H1 (cell line): ENCODE measurements around the gene ZFYVE19. TPM values are rescaled to one million over a fixed set of nuclear protein-coding genes. Genes with fewer than 3 reads are reported as not detected.

Experiments used
- CTCF ChIA-PET: fragments of 300-600 bp; sonication (Branson Sonifier 250); formaldehyde crosslinking; loops from one replicate; lab custom pipeline; 2021; ENCODE audit not compliant: partially characterized antibody; lab: Charles Lee
- POLR2A ChIA-PET: fragments of 300-600 bp; sonication (Branson Sonifier 250); formaldehyde crosslinking; loops from one replicate; lab custom pipeline; 2021; ENCODE audit warnings: inconsistent platforms; ENCODE audit not compliant: partially characterized antibody; lab: Charles Lee
- DNase-seq, 2 experiments: peaks; one replicate each; pipeline versions ENCODE4 v3.0.0 to v3.0.0-alpha.2; 2010 to 2022; ENCODE audit warnings: low spot score in 2 of 2, low read depth in 1 of 2, mixed read lengths in 1 of 2
- FAIRE-seq: peaks from 2 replicates; lab custom pipeline; 2011; peaks lifted over from hg19 to GRCh38; lab: Jason Lieb, UNC
- H2AFZ ChIP-seq: 2 replicates; pipeline ENCODE4 v1.8.1; 2012; ENCODE audit warnings: low read length, inconsistent platforms
- H2AK5ac ChIP-seq: 2 replicates; pipeline ENCODE4 v1.6.1; 2013; ENCODE audit warnings: low read depth, low read length
- H2BK120ac ChIP-seq: replicated peaks from 2 replicates; pipeline ENCODE3; 2013; ENCODE audit warnings: low read depth, low read length, inconsistent platforms
- H2BK12ac ChIP-seq: 2 replicates; pipeline ENCODE4 v1.6.1; 2013; ENCODE audit warnings: low read depth, low read length
- H2BK15ac ChIP-seq: 2 replicates; pipeline ENCODE4 v1.6.1; 2013; ENCODE audit warnings: low read length
- H2BK20ac ChIP-seq: 2 replicates; pipeline ENCODE4 v1.6.1; 2013; ENCODE audit warnings: low read length
- H2BK5ac ChIP-seq: 2 replicates; pipeline ENCODE4 v1.6.1; 2013; ENCODE audit warnings: low read depth, low read length
- H3K14ac ChIP-seq: 2 replicates; pipeline ENCODE4 v1.6.1; 2013; ENCODE audit warnings: inconsistent platforms; ENCODE audit not compliant: insufficient read length
- H3K18ac ChIP-seq: 2 replicates; pipeline ENCODE4 v1.6.1; 2013; ENCODE audit warnings: low read length; ENCODE audit errors: extremely low read depth
- H3K23ac ChIP-seq: 2 replicates; pipeline ENCODE4 v1.6.1; 2013; ENCODE audit warnings: inconsistent platforms; ENCODE audit not compliant: insufficient read length
- H3K23me2 ChIP-seq: 2 replicates; pipeline ENCODE4 v1.6.1; 2013; ENCODE audit warnings: low read depth, low read length
- H3K27ac ChIP-seq: 2 replicates; pipeline ENCODE4 v1.6.1; 2011; ENCODE audit warnings: low read depth, low read length, inconsistent platforms
- H3K27me3 ChIP-seq, 4 experiments: replicated peaks in 1 of 4; 1 replicate in 1 of 4; 2 replicates in 3 of 4; pipeline versions ENCODE4 v1.6.1 to v1.8.1; 2011 to 2013; ENCODE audit warnings: low read length in 3 of 4, mild to moderate bottlenecking in 3 of 4, inconsistent platforms in 2 of 4, mixed read lengths in 2 of 4, moderate library complexity in 1 of 4; ENCODE audit not compliant: control insufficient read depth in 3 of 4, insufficient read depth in 3 of 4; ENCODE audit errors: extremely low read depth in 1 of 4
- H3K36me3 ChIP-seq, 4 experiments: 2 replicates each; pipeline versions ENCODE4 v1.6.1 to v1.8.1; 2011 to 2013; ENCODE audit warnings: mild to moderate bottlenecking in 4 of 4, low read length in 3 of 4, moderate library complexity in 2 of 4, control low read depth in 1 of 4, inconsistent platforms in 1 of 4; ENCODE audit not compliant: insufficient read depth in 4 of 4, control insufficient read depth in 2 of 4
- H3K4ac ChIP-seq: replicated peaks from 2 replicates; pipeline ENCODE3; 2013; ENCODE audit warnings: low read length, low read depth, mixed read lengths, inconsistent platforms; ENCODE audit not compliant: insufficient read length
- H3K4me1 ChIP-seq, 4 experiments: replicated peaks in 1 of 4; 1 replicate in 1 of 4; 2 replicates in 3 of 4; pipeline versions ENCODE4 v1.6.1 to v1.8.1; 2011 to 2013; ENCODE audit warnings: low read length in 3 of 4, inconsistent platforms in 2 of 4, mixed read lengths in 1 of 4; ENCODE audit not compliant: insufficient read depth in 4 of 4, control insufficient read depth in 3 of 4
- H3K4me2 ChIP-seq, 2 experiments: 2 replicates each; pipeline versions ENCODE4 v1.6.1 to v1.8.1; 2011 to 2013; ENCODE audit warnings: low read depth in 2 of 2, low read length in 2 of 2, control low read depth in 1 of 2, inconsistent platforms in 1 of 2, mild to moderate bottlenecking in 1 of 2; ENCODE audit not compliant: insufficient read depth in 1 of 2
- H3K4me3 ChIP-seq, 4 experiments: fragments of 200-600, 300-600 bp in 1 of 4; sonication (generic), shearing (Covaris generic), sonication (Bioruptor Twin) in 1 of 4; 2 replicates each; pipeline versions ENCODE4 v1.5.1 to v1.8.1; 2011 to 2016; ENCODE audit warnings: low read length in 4 of 4, low read depth in 3 of 4, control low read depth in 2 of 4, inconsistent platforms in 2 of 4, mild to moderate bottlenecking in 2 of 4, mixed read lengths in 1 of 4, moderate library complexity in 1 of 4; ENCODE audit not compliant: insufficient read depth in 2 of 4; ENCODE audit errors: extremely low read depth in 1 of 4
- H3K56ac ChIP-seq: replicated peaks from 2 replicates; pipeline ENCODE3; 2013; ENCODE audit warnings: low read depth, mild to moderate bottlenecking, mixed read lengths, low read length, inconsistent platforms; ENCODE audit not compliant: insufficient read length
- H3K79me1 ChIP-seq: 2 replicates; pipeline ENCODE4 v1.6.1; 2013; ENCODE audit warnings: low read depth, low read length, control low read depth
- H3K79me2 ChIP-seq, 2 experiments: 2 replicates each; pipeline versions ENCODE4 v1.6.1 to v1.8.1; 2012 to 2013; ENCODE audit warnings: low read length in 2 of 2, mild to moderate bottlenecking in 2 of 2, inconsistent platforms in 1 of 2; ENCODE audit not compliant: insufficient read depth in 2 of 2, control insufficient read depth in 1 of 2
- H3K9ac ChIP-seq, 4 experiments: replicated peaks in 1 of 4; 1 replicate in 1 of 4; 2 replicates in 3 of 4; pipeline versions ENCODE4 v1.6.1 to v1.8.1; 2011 to 2013; ENCODE audit warnings: low read depth in 3 of 4, low read length in 3 of 4, control low read depth in 2 of 4, mild to moderate bottlenecking in 2 of 4, moderate library complexity in 2 of 4, inconsistent platforms in 1 of 4; ENCODE audit errors: extremely low read depth in 1 of 4
- H3K9me3 ChIP-seq, 2 experiments: 2 replicates each; pipeline versions ENCODE4 v1.6.1 to v1.8.1; 2012 to 2013; ENCODE audit warnings: mild to moderate bottlenecking in 2 of 2, moderate library complexity in 2 of 2, control low read depth in 1 of 2, inconsistent platforms in 1 of 2, low read depth in 1 of 2, low read length in 1 of 2, mixed read lengths in 1 of 2; ENCODE audit not compliant: insufficient read depth in 2 of 2
- H4K20me1 ChIP-seq, 2 experiments: replicated peaks in 1 of 2; 2 replicates each; pipeline versions ENCODE3 to v1.8.1; 2011 to 2013; ENCODE audit warnings: inconsistent platforms in 2 of 2, low read length in 2 of 2, mild to moderate bottlenecking in 1 of 2; ENCODE audit not compliant: insufficient read depth in 2 of 2, control insufficient read depth in 1 of 2
- H4K5ac ChIP-seq: 2 replicates; pipeline ENCODE4 v1.6.1; 2013; ENCODE audit warnings: low read length, low read depth, mixed read lengths, inconsistent platforms; ENCODE audit not compliant: insufficient read length
- H4K8ac ChIP-seq: 2 replicates; pipeline ENCODE4 v1.8.0; 2013; ENCODE audit warnings: mild to moderate bottlenecking, moderate library complexity, low read length, inconsistent platforms; ENCODE audit not compliant: insufficient read depth; ENCODE audit errors: extremely low read depth
- H4K91ac ChIP-seq: replicated peaks from 2 replicates; pipeline ENCODE3; 2013; ENCODE audit warnings: low read length, mixed read lengths, inconsistent platforms; ENCODE audit not compliant: insufficient read length
- CBX5 ChIP-seq: fragments of 300-800, 300-1000 bp; sonication (generic); IDR thresholded peaks from 2 replicates; pipeline ENCODE4 v1.7.1; 2016; ENCODE audit warnings: antibody characterized with exemption, low read length, low read depth
- CHD2 ChIP-seq: IDR thresholded peaks from 2 replicates; pipeline ENCODE4 v1.6.1; 2012; ENCODE audit warnings: low read length, improper control_type of control experiment
- HDAC2 ChIP-seq, 2 experiments: fragments of 300-600 bp in 1 of 2; sonication (generic) in 1 of 2; IDR thresholded peaks; 2 replicates each; pipeline ENCODE4 v1.6.1; 2011 to 2012; ENCODE audit warnings: low read depth in 2 of 2, low read length in 2 of 2, mild to moderate bottlenecking in 2 of 2, moderate library complexity in 2 of 2, borderline replicate concordance in 1 of 2, inconsistent platforms in 1 of 2
- JUN ChIP-seq: IDR thresholded peaks from 2 replicates; pipeline ENCODE4 v1.6.1; 2011; ENCODE audit warnings: low read depth, mild to moderate bottlenecking, improper control_type of control experiment, low read length
- RBBP5 ChIP-seq: IDR thresholded peaks from 2 replicates; pipeline ENCODE4 v1.7.1; 2012; ENCODE audit warnings: low read depth, mild to moderate bottlenecking, inconsistent platforms, low read length, moderate library complexity, borderline replicate concordance
- SIRT6 ChIP-seq: IDR thresholded peaks from one replicate; pipeline ENCODE4 v1.7.1; 2012; ENCODE audit warnings: low read length, inconsistent platforms
- SUZ12 ChIP-seq: fragments of 200-600 bp; sonication (generic); IDR thresholded peaks from 2 replicates; pipeline ENCODE4 v1.6.1; 2012; ENCODE audit warnings: mild to moderate bottlenecking, inconsistent platforms, low read length, moderate library complexity, mixed read lengths
- WGBS, 2 experiments: shearing (Covaris generic) in 1 of 2; methylation state at CpG; one replicate each; pipeline versions ENCODE4 v1.1.6 to v1.1.7; 2013 to 2015; ENCODE audit warnings: low lambda C conversion rate in 2 of 2, mixed read lengths in 2 of 2, inconsistent platforms in 1 of 2, low coverage in 1 of 2, missing lambda C conversion rate in 1 of 2; ENCODE audit not compliant: insufficient replicate concordance in 2 of 2, insufficient coverage in 1 of 2, insufficient read length in 1 of 2; ENCODE audit errors: extremely low coverage in 1 of 2, missing lambda C conversion rate in 1 of 2; 5-methylcytosine and 5-hydroxymethylcytosine counted together
- polyA plus RNA-seq, 7 experiments: library from polyadenylated mRNA; depleted of rRNA in 3 of 7; stranded (reverse) in 5 of 7; unstranded in 2 of 7; fragments of >200 nt in 5 of 7; fragments of 200-250 nt in 2 of 7; gene quantifications; 1 replicate in 5 of 7; 2 replicates in 1 of 7; 4 replicates in 1 of 7; pipeline versions ENCODE4 v1.2.1 to v1.2.3, GENCODE V29; 2011 to 2013; ENCODE audit warnings: missing spikeins in 2 of 7, mixed read lengths in 2 of 7
- total RNA-seq: library from RNA; stranded (reverse); fragmentation: NEBNext Ultra II Directional; extraction: Animal tissue kit (Norgen Biotek cat#: 25700); gene quantifications from 2 replicates; pipeline ENCODE4 v1.2.1, GENCODE V29; 2021
- TF ChIP-seq, protein P1 (sequence below): IDR thresholded peaks from 2 replicates; pipeline ENCODE4 v1.6.1; 2012; ENCODE audit warnings: inconsistent platforms

ZFYVE19 gene
- total and polyA plus RNA-seq, 2 of the 8 experiments (the other 6 are each of a cell fraction or from before 2014, with no cell fraction given), result 11.2 to 21.8 TPM

DNA sequence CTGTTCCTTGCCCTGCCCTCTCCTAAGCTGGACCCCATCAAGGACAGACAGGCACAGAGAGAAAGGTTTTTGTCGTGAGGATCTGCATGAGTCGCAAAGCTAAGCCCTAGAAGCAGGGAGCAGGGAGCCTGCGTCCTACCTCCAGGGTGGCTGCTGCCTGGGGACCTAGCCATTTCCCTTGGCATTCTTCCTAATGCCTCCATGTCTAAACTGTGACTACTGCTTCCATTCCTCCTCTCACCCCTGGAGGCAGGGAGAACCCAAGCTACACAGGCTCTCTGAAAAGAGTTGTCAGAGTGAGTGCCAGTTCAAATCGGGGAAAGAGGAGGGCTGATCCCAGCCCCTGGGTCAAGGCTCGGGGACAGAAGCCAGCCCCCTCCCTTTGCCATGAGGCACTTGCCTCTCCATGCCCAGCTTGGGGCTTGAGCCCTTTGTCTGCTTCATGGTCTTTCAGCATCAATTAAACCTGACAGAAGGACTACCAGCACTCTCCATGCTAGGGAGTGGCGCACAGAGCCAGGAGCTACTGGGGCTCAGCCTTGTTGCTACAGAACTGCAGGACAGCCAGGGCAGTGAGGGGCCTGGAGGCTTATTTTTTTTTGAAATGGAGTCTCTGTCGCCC, 40.6 kb upstream of the ZFYVE19 start:
- H3K23me2 ChIP-seq, result peaks cover 14% of the 10 kb centered on the region; the same call in 1 of the 2 replicates
- H3K4me2 ChIP-seq, result peak overlapping the region; percentile 44 to 65; a peak in 2 of 4 replicates
- peaks cover 0 to 7% (median 3%) of the 10 kb centered on the region in 4 experiments; a peak in 5 of 7 replicates for H3K27me3 ChIP-seq
- no peak overlapping the region for H3K14ac ChIP-seq
- H2AFZ ChIP-seq, result no peak overlapping the region
- 0 out of 2 replicates have a peak overlapping the region, but pooled peaks have one; percentile 13 for H2BK20ac ChIP-seq
- H3K4me3 ChIP-seq, result no peak overlapping the region
- no peaks in the 10 kb centered on the region; the same call in 1 of the 2 replicates for H3K79me1 ChIP-seq
- H3K23ac ChIP-seq, result no peak overlapping the region
- FAIRE-seq, result no peak
- H2BK12ac ChIP-seq, result peak overlapping the region; percentile 84; the same call in 1 of the 2 replicates
- H3K27ac ChIP-seq, result no peak overlapping the region
- no peak overlapping the region for H2AK5ac ChIP-seq
- no peak overlapping the region for H2BK15ac ChIP-seq
- H4K8ac ChIP-seq, result 0 out of 2 replicates have a peak overlapping the region, but pooled peaks have one; percentile 4
- H3K18ac ChIP-seq, result no peak overlapping the region
- ChIA-PET CTCF (interaction anchor here (0.6 to 15.3 kb wide), 14 partner anchors 10 to 727 kb away, joined by 3 to 184 read pairs (median 6); partner anchors contain the start of gene VPS18), POLR2A (interaction anchor here (0.9 to 2.0 kb wide), 9 partner anchors 10 to 128 kb away, joined by 3 to 9 read pairs (median 4); partner anchors contain the start of gene SPINT1)
- no peaks in the 10 kb centered on the region for H3K36me3 ChIP-seq
- no peak for DNase-seq
- no peak overlapping the region for H3K56ac ChIP-seq
- H2BK5ac ChIP-seq, result peak overlapping the region; percentile 66; the same call in 1 of the 2 replicates
- H4K91ac ChIP-seq, result peak overlapping the region; percentile 49
- no peak overlapping the region for H4K5ac ChIP-seq
- H3K4me1 ChIP-seq, result peaks cover 6 to 30% (median 19%) of the 10 kb centered on the region in 4 experiments
- no peaks in the 10 kb centered on the region for H3K9me3 ChIP-seq
- peaks cover 0 to 2% of the 10 kb centered on the region in 2 experiments for H4K20me1 ChIP-seq
- no peaks in the 10 kb centered on the region for H3K79me2 ChIP-seq
- WGBS, 2 experiments, result 85% methylated on average over 7 of the region's 7 CpGs; no CpG with 5 or more reads in 1 of the 2 experiments
- no peak overlapping the region for H2BK120ac ChIP-seq
- no peak overlapping the region for H3K4ac ChIP-seq
- no peak overlapping the region for H3K9ac ChIP-seq
- TF ChIP-seq SUZ12 (no peak), RBBP5 (no peak), CBX5 (no peak), CHD2 (no peak), SIRT6 (no peak), JUN (no peak), HDAC2 (IDR thresholded peaks at IDR 0.05; ENCODE audit: borderline replicate concordance in 1 of 2, low read depth in 2 of 2, low read length in 2 of 2) (no peak)
- TF ChIP-seq, protein P1, sequence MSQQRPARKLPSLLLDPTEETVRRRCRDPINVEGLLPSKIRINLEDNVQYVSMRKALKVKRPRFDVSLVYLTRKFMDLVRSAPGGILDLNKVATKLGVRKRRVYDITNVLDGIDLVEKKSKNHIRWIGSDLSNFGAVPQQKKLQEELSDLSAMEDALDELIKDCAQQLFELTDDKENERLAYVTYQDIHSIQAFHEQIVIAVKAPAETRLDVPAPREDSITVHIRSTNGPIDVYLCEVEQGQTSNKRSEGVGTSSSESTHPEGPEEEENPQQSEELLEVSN, result no peak
